PC-9 (cell line): ENCODE measurements around the gene HDAC11. TPM values are rescaled to one million over a fixed set of nuclear protein-coding genes. Genes with fewer than 3 reads are reported as not detected.

Source experiments
- BruUV-seq: library from RNA; stranded (reverse); fragments of 400-500 nt; replicated peaks from 2 replicates; lab custom pipeline; 2021; lab: Mats Ljungman, UMichigan
- CTCF ChIA-PET: fragments of 300-600 bp; sonication (Branson Sonifier 250); formaldehyde crosslinking; loops from one replicate; lab custom pipeline; 2022; ENCODE audit warnings: antibody characterized with exemption; lab: Charles Lee
- POLR2A ChIA-PET: fragments of 300-600 bp; sonication (Branson Sonifier 250); formaldehyde crosslinking; loops from one replicate; lab custom pipeline; 2022; ENCODE audit warnings: antibody characterized with exemption; ENCODE audit not compliant: unreplicated experiment; lab: Charles Lee
- DNase-seq, 2 experiments: peaks; one replicate each; pipeline versions ENCODE4 v3.0.0 to v3.0.0-alpha.2; 2015 to 2022; ENCODE audit warnings: mixed read lengths in 1 of 2
- H2AFZ ChIP-seq: fragments of 200-600 bp; sonication (generic); 2 replicates; pipeline ENCODE4 v1.8.1; 2017; ENCODE audit warnings: antibody characterized with exemption
- H3F3A ChIP-seq: fragments of 200-600 bp; sonication (generic); 2 replicates; pipeline ENCODE4 v1.8.1; 2017; ENCODE audit warnings: antibody characterized with exemption, mild to moderate bottlenecking, low read depth; ENCODE audit not compliant: insufficient read depth
- H3K27ac ChIP-seq: fragments of 200-600 bp; sonication (generic); 2 replicates; pipeline ENCODE4 v1.6.1; 2016; ENCODE audit warnings: mixed run types
- H3K27me3 ChIP-seq: fragments of 200-600 bp; sonication (generic); 2 replicates; pipeline ENCODE4 v1.6.1; 2016; ENCODE audit warnings: low read depth, mixed run types; ENCODE audit not compliant: insufficient read depth
- H3K36me3 ChIP-seq: fragments of 200-600 bp; sonication (generic); 2 replicates; pipeline ENCODE4 v1.6.1; 2016; ENCODE audit warnings: low read depth, mixed run types
- H3K4me1 ChIP-seq: fragments of 200-600 bp; sonication (generic); replicated peaks from 2 replicates; pipeline ENCODE4 v1.6.1; 2016; ENCODE audit warnings: mixed run types; ENCODE audit not compliant: insufficient read depth
- H3K4me2 ChIP-seq: fragments of 200-600 bp; sonication (generic); 2 replicates; pipeline ENCODE4 v1.6.1; 2017; ENCODE audit warnings: mixed run types
- H3K4me3 ChIP-seq: fragments of 200-600 bp; sonication (generic); 2 replicates; pipeline ENCODE4 v1.6.1; 2016; ENCODE audit warnings: mixed run types
- H3K79me2 ChIP-seq: fragments of 200-600 bp; sonication (generic); 2 replicates; pipeline ENCODE4 v1.6.1; 2017; ENCODE audit warnings: low read depth, mixed run types
- H3K9me2 ChIP-seq: fragments of 200-600 bp; sonication (generic); 2 replicates; pipeline ENCODE4 v1.8.1; 2017; ENCODE audit warnings: mild to moderate bottlenecking; ENCODE audit not compliant: insufficient read depth
- H3K9me3 ChIP-seq: fragments of 200-600 bp; sonication (generic); 2 replicates; pipeline ENCODE4 v1.8.1; 2016; ENCODE audit warnings: low read depth; ENCODE audit not compliant: insufficient read depth
- H4K20me1 ChIP-seq: fragments of 200-600 bp; sonication (generic); 2 replicates; pipeline ENCODE4 v1.8.1; 2017; ENCODE audit not compliant: insufficient read depth
- CTCF ChIP-seq: fragments of 200-600 bp; sonication (generic); conservative IDR thresholded peaks from 2 replicates; pipeline ENCODE4 v1.6.1; 2017; ENCODE audit warnings: mixed run types, antibody characterized with exemption, mild to moderate bottlenecking, moderate library complexity
- EZH2 ChIP-seq: fragments of 200-600 bp; sonication (generic); IDR thresholded peaks from 2 replicates; pipeline ENCODE4 v1.8.0; 2017; ENCODE audit warnings: antibody characterized with exemption, low read depth
- intact Hi-C: fragments of 100-400 bp; cut with micrococcal nuclease; formaldehyde crosslinking; loops from one replicate; pipeline ENCODE4 v1.10.0; 2022; ENCODE audit not compliant: unreplicated experiment
- total RNA-seq: library from RNA; stranded (reverse); gene quantifications from 2 replicates; pipeline ENCODE4 v1.2.3, GENCODE V29; 2021

Gene HDAC11
- total RNA-seq, 1 experiment from 2014 or later, result 18.4 TPM

GRCh38 chr3:13470894-13471574, 9.1 kb upstream of the HDAC11 start:
- no peak overlapping the region for H3K4me2 ChIP-seq
- H2AFZ ChIP-seq, result no peak overlapping the region
- POLR2A ChIA-PET, result interaction anchor here (0.5 kb wide), 1 partner anchor 673 kb away, joined by 11 read pairs; no protein-coding TSS in a partner anchor

GRCh38 chr3:13472286-13472685, 7.8 kb upstream of the HDAC11 start:
- Histone ChIP-seq H3K79me2 (no peaks in the 10 kb centered on the region), H3K27me3 (no peaks in the 10 kb centered on the region), H3F3A (peaks cover 5% of the 10 kb centered on the region), H3K4me2 (no peak overlapping the region), H3K4me1 (peaks cover 22% of the 10 kb centered on the region), H3K9me2 (no peaks in the 10 kb centered on the region), H3K27ac (no peak overlapping the region), H3K9me3 (no peaks in the 10 kb centered on the region), H4K20me1 (no peaks in the 10 kb centered on the region), H2AFZ (no peak overlapping the region), H3K36me3 (no peaks in the 10 kb centered on the region), H3K4me3 (no peak overlapping the region)
- POLR2A ChIA-PET, result no interaction called here
- CTCF ChIA-PET, result no interaction called here
- no TSS peak for BruUV-seq
- DNase-seq, result no peak
- intact Hi-C loops, result no loop called here
- no peak for TF ChIP-seq EZH2
- no peak for TF ChIP-seq CTCF

More at GRCh38 chr3:13470894-13471574, 9.1 kb upstream of the HDAC11 start:
- Histone ChIP-seq H3F3A (peaks cover 5% of the 10 kb centered on the region; the same call in 1 of the 2 replicates), H3K4me1 (peaks cover 16% of the 10 kb centered on the region), H4K20me1 (no peaks in the 10 kb centered on the region), H3K36me3 (no peaks in the 10 kb centered on the region), H3K27me3 (no peaks in the 10 kb centered on the region), H3K27ac (no peak overlapping the region), H3K9me3 (no peaks in the 10 kb centered on the region), H3K4me3 (no peak overlapping the region), H3K79me2 (no peaks in the 10 kb centered on the region), H3K9me2 (no peaks in the 10 kb centered on the region)
- intact Hi-C loops, result no loop called here
- no peak for TF ChIP-seq CTCF
- no peak for TF ChIP-seq EZH2
- no peak for DNase-seq
- CTCF ChIA-PET, result no interaction called here
- no TSS peak for BruUV-seq

- H3K9me2 ChIP-seq, result no peaks in the 10 kb centered on the region
- no peaks in the 10 kb centered on the region for H3K27me3 ChIP-seq
- no peak overlapping the region for H2AFZ ChIP-seq
- no peak overlapping the region for H3K4me3 ChIP-seq
- intact Hi-C loops, result no loop called here
- no TSS peak for BruUV-seq
- H3K4me1 ChIP-seq, result peaks cover 22% of the 10 kb centered on the region
- no peak overlapping the region for H3K27ac ChIP-seq
- ChIA-PET POLR2A (no interaction called here), CTCF (interaction anchor here (0.7 kb wide), 1 partner anchor 10 kb away, joined by 4 read pairs; no protein-coding TSS in a partner anchor)
- no peaks in the 10 kb centered on the region for H3K9me3 ChIP-seq
- H3K79me2 ChIP-seq, result no peaks in the 10 kb centered on the region
- peaks cover 5% of the 10 kb centered on the region for H3F3A ChIP-seq
- H3K36me3 ChIP-seq, result no peaks in the 10 kb centered on the region
- H3K4me2 ChIP-seq, result no peak overlapping the region
- no peaks in the 10 kb centered on the region for H4K20me1 ChIP-seq
- TF ChIP-seq EZH2, result no peak
- TF ChIP-seq CTCF, result no peak
- no peak for DNase-seq
Measured at GRCh38 chr3:13473020-13473419, 7.1 kb upstream of the HDAC11 start.
